Frontal cortex (tissue), 4 donors: Measurements from ENCODE around the gene CCDC201. TPM values are rescaled to one million over a fixed set of nuclear protein-coding genes. Genes with fewer than 3 reads are reported as not detected.
"Not testable (repeated sequence)": the region's sequence is repeated elsewhere in the genome, so short reads cannot be mapped to it uniquely, and the experiment has no call there.

Experiments used
- DNase-seq, 2 donors: peaks; one replicate each; pipeline ENCODE4 v3.0.0; 2012; ENCODE audit warnings: low spot score in 2 of 2
- FAIRE-seq: peaks from 2 replicates; lab custom pipeline; 2012; peaks lifted over from hg19 to GRCh38; lab: Jason Lieb, UNC
- small RNA-seq: library from RNA; depleted of rRNA; stranded (forward); fragments of <200 nt; gene quantifications from one replicate; pipeline ENCODE3, GENCODE V24; 2014
- total RNA-seq: library from RNA; depleted of rRNA; stranded (reverse); fragments of >200 nt; gene quantifications from one replicate; pipeline ENCODE4 v1.2.3, GENCODE V29; 2014
- donor health status: control.
- donor health status: control.
- donor health status: control.

The CCDC201 gene
- total RNA-seq, 1 donor from 2014 or later = not detected

GRCh38 chr7:45829846-45830245 lies 43.0 kb downstream of the CCDC201 start:
- FAIRE-seq, DNase-seq: not testable (repeated sequence)

- not testable (repeated sequence) for FAIRE-seq, DNase-seq
Observed at GRCh38 chr7:45827731-45828130, 45.2 kb downstream of the CCDC201 start.

DNA sequence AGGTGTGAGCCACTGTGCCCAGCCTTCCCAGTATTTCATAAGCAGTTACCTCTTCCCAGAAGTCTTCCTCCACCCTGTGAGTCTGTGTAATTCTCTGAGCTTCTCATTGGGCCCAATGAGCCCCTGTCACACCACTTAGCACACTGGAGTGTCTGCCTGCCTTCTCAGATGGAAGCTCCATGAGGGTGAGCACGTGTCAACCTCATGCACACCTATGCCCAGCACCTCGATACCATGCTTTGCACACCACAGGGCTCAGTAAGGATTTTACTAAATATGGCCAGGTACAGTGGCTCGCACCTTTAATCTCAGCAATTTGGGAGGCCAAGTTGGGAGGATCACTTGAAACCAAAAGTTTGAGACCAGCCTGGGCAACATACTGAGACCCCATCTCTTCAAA lies 46.3 kb downstream of the CCDC201 start:
- DNase-seq, FAIRE-seq: not testable (repeated sequence)

DNA sequence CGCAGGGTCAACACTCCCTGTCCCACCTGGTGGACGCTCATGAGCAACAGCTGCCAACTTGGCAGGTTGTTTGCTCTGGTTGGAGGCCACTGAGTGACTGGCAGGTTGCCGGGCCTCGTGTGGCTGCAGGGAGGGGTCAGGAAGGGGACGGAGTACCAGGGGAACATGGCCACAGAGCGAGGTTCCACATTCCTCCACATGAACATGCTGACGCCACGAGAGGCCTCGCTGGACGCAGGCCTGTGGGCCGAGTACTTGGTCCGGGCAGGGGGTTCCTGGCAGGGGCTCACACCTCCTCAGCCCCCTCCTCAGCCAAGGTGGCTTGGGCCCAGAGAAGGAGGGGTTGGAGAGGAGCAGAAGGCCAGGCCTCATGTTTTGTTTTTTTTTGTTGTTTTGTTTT lies 54.1 kb downstream of the CCDC201 start:
- FAIRE-seq, DNase-seq: not testable (repeated sequence)

- not testable (repeated sequence) for DNase-seq, FAIRE-seq
Observed at GRCh38 chr7:45817913-45818312, 55.0 kb downstream of the CCDC201 start.

- not testable (repeated sequence) for FAIRE-seq
Observed at GRCh38 chr7:45817016-45817415, 55.9 kb downstream of the CCDC201 start.

DNA sequence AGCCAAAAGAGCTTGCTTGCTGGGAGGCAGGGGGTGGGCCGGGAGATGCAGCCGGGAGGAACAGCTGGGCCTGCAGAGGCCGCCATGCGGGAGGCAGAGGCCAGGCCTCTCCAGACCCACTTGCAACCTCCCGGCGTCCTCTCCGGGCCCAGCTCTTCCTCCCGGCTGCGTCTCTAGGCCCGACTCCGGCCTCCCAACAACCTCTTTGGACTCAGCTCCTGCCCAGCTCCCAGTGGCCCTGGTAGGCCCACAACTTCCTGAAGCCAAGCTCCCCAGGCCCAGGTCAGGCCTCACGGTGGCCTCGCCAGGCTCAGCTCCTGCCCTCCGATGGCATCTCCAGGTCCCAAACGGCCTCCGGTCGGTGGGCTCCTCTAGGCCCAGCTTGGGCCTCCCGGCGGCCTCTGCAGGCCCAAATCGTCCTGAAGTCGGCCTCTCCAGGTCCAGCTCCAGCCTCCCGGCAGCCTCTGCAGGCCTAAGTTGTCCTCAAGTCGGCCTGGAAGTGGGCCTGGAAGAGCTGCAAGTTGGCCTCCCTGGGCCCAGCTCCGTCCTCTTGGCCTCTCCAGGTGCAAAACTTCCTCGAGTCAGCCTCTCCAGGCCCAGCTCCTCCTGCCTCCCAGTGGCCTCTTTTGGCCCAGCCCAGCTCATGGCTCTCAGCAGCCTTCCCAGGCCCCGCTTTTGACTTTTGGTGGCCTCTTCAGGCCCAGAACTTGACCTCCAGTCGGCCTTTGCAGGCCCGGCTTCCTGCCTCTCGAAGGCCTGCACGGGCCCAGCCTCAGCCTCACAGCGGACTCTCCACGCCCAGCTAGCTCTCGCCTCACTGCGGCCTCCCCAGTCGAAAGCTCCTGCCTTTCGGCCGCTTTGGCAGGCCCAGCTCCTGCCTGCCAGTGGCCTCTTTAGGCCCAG lies 58.4 kb downstream of the CCDC201 start:
- DNase-seq, FAIRE-seq: not testable (repeated sequence)

More at GRCh38 chr7:45817016-45817415, 55.9 kb downstream of the CCDC201 start:
- not testable (repeated sequence) for DNase-seq

DNA sequence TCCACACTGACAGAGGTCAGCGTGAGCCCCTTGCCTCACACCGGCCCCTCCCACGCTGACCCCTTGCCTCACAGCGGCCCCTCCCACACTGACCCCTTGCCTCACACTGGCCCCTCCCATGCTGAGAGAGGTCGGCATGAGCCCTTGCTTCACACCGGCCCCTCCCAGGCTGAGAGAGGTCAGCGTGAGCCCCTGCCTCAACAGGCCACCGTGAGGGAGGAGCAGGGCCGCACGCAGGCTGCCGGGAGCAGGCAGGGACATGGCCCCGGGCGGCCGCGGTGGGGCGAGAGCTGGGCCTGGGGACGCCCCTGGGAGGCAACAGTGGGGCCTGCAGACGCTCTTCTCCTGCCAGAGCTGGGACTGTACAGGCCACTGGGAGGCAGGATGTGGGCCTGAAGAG lies 59.1 kb downstream of the CCDC201 start:
- FAIRE-seq, DNase-seq: not testable (repeated sequence)

- no peak for FAIRE-seq
- DNase-seq = no peak
Observed at GRCh38 chr7:45812946-45813345, 59.9 kb downstream of the CCDC201 start.

GRCh38 chr7:45811652-45812234 lies 61.1 kb downstream of the CCDC201 start:
- not testable (repeated sequence) for FAIRE-seq

DNA sequence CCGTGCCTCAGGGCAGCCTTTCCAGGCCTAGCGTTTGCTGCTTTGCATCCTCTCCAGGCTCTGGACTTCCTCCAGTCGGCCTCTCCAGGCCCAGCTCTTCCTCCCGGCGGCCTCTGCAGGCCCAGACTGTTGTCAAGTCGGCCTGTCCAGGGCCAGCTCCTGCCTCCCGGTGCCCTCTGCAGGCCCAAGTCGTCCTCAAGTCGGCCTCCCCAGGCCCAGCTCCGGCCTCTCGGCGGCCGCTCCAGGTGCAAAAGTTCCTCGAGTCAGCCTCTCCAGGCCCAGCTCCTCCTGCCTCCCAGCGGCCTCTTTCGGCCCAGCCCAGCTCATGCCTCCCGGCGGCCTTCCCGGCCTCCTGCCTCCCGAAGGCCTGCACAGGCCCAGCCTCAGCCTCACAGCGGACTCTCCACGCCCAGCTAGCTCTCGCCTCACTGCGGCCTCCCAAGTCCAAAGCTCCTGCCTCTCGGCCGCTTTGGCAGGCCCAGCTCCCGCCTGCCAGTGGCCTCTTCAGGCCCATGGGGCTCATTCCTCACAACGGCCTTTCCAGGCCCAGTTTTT lies 62.4 kb downstream of the CCDC201 start:
- not testable (repeated sequence) for DNase-seq, FAIRE-seq

More at GRCh38 chr7:45811652-45812234, 61.1 kb downstream of the CCDC201 start:
- not testable (repeated sequence) for DNase-seq

Small RNA genes lying within 50 kb of the gene (small RNA-seq; reads per million reads assigned to genes)
- gene RNU6-326P = not detected

Other genes starting within 250 kb of the CCDC201 start
- gene IGFBP1, start 15.4 kb upstream of the CCDC201 start, total RNA-seq = not detected
- gene IGFBP3, start 48.2 kb upstream of the CCDC201 start, total RNA-seq = 6.1 TPM